Cortex of kidney (tissue), 1 donor: Measurements from ENCODE around the gene ADCY9.
"Not testable (repeated sequence)": the region's sequence is repeated elsewhere in the genome, so short reads cannot be mapped to it uniquely, and the experiment has no call there.

Experiments used
- DNase-seq: peaks from one replicate; lab custom pipeline; 2025; lab: John Stamatoyannopoulos, UW

Gene ADCY9

DNA sequence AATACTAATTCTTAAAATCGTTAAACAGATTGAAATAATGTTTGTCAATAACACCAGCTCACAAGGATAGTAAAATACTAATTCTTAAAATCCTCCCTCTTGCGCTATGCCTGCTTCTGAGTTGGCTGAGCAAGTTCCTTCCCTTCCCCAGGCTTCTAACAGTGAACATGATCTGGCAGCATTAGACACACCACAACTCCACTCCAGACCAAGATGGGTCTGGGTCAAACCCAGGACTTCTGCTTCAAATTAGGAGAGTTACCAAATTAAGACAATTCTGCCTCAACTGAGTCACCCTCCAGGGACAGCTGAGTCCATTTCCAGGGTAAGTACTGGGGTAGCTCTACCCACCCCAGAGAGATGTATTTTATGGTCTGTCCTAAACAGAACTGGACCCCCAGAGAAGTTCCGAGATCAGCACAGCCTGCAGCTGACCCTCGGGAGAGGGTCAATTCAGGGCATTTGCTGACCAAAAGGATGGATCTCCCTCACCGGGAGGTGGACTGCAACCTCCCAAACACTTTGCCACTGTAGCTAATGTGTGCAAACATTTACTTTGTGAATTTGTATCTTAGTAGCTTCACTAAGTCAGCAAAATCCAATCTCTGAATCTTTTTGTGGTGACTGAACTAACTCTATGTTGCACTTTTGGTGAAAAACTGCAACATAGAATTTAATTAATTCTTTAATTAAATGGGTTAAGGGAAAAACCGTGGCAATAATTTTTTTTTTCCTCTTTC is 48.8 kb downstream of the ADCY9 start:
- DNase-seq: no peak

DNA sequence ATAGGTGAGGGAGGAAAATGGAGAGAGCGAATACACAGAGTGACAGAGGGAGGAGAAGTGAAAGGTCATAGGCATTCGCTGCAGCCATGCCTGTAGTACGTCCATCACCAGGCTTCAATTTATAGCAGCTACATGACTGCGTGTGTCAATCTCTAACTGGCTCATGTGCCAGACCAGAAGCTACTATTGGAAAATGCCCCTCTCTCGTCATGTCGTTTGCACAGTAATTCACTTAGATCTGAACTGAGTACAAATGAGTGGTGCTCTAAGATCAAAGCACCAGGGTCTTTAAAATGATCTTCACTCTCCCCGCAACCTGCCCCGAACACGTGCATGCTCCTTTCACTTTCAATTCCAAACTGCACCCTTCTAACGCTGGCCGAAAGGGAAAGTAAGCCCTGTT is 51.3 kb downstream of the ADCY9 start:
- DNase-seq: no peak

DNA sequence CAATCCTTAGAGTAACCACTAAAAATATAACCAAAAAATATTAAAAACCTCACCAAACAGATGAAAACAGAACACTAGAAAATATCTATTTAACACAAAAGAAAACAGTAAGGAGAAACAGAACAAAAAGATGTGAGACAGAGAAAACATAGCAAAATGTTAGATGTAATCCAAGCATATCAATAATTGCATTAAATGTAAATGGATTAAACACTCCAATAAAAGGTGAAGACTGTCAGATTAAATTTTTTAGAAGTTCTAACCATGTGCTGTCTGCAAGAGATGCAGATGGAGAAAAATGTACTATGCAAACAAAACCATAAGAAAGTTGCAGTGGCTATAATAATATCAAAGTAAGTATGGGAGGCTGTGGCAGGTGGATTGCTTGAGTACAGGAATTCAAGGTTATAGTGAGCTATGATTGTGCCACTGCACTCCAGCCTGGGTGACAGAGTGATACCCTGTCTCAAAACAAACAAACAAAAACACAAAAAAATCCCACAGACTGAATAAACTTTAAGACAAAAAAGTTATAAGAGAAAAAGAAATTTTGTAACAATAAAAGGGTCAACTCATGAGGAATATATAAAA is 53.9 kb downstream of the ADCY9 start:
- no peak for DNase-seq

DNA sequence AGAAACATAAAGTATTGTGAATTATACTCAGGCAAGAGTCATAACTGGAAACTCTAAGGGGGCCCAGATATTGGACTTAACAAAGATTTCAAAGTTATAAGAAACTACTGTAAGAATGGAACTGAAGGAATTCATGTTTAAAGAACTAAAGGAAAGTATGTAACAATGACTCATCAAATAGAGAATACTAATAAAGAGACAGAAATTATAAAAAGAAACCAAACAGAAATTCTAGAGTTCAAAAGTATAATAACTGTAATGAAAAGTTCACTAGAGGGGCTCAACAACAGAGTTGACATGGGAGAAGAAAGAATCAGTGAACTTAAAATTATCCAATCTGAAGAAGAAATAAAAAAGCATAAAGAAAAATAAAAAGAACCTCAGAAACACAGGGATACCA is 55.4 kb downstream of the ADCY9 start:
- no peak for DNase-seq

DNA sequence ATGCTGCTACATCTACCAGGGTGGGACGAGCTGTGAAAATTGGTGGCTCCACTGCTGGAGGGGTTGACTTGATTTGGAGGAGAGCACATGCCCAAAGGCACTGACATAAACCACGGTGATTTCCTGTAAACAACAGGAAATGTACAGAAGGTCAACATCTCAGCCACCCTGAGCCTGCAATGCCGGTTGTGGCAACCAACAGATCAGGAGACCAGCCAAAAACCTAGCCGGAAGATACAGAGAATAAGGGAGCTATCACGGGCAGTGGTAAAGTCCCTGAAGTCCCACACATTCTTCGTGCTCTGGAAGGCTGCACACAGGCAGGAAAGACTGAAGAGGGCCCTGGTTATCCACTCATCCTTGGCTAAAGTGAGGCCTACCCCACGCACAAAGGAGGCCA is 56.2 kb downstream of the ADCY9 start:
- DNase-seq: no peak

DNA sequence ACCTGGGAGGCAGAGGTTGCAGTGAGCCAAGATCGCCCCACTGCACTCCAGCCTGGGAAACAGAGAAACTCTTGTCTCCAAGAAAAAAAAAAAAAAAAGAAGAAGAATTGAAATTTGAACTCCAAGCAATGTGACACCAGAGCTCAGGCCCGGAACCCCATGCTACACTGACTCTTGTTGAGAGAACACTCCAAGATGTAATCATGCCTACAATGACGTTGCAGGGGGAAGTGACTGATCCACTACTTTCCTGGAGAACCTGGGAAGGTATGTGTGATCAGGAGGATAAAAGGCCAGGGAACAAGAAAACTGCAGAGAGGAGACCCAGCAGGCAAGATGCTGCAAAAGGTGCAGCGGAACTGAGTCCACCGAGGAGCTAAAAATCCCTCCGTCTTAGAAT is 57.9 kb downstream of the ADCY9 start:
- no peak for DNase-seq

DNA sequence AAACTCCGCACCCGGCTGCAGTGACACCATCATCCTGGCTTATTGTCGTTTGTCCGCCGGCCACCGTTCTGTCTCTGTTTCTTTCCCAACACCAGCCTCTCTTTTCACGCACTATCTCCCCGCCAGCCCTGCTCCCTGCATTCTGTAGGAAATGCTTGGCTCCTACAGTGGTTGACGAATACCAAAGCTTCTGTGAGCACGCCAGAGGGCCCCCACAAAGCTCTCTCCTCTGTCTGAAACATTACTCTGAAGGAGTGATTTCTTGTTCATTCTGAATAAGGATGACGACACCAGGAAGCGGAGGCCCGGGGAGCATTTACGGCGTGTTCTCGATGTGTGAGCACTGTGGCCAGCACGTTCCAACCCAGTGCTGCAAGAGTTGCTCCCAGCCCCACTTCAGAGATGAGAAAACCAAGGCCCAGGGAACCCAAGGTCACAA is 58.8 kb downstream of the ADCY9 start:
- no peak for DNase-seq

DNA sequence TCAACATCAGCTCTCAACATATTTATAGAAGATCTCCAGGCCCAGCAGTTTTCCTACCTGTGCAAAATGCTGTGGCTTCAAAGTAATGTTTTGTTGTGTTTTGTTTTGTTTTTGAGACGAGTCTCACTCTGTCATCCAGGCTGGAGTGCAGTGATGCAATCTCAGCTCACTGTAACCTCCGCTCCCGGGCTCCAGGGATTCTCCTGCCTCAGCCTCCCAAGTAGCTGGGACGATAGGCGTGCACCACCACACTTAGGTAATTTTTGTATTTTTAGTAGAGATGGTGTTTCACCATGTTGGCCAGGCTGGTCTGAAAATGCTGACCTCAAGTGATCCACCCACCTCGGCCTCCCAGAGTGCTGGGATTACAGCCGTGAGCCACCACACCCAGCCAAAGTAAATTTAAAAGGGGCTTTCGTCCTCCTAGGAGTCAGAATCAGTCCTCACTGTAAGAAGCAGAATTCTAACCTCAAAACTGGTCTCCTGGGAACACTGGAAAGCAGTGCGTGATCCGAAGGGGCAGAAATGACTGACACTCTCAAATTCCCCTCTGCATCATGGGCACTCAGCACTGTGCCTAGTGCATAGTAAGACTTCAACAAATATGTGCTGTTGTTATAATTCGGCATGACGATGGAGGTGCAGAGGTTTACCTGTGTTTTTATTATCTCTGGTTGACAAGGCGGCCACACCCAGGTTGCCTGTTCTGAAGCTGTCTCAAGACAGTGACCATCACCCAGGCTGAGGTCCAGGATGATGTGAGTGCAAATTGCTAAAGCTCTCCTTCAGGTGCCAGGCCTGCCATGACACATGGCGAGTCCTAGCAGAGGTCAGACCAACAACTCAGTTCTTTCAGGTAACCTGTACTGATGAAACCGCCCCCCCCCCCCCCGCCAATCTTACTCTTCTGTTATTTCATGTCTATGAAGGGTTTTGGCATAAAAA is 59.8 kb downstream of the ADCY9 start:
- DNase-seq: no peak

DNA sequence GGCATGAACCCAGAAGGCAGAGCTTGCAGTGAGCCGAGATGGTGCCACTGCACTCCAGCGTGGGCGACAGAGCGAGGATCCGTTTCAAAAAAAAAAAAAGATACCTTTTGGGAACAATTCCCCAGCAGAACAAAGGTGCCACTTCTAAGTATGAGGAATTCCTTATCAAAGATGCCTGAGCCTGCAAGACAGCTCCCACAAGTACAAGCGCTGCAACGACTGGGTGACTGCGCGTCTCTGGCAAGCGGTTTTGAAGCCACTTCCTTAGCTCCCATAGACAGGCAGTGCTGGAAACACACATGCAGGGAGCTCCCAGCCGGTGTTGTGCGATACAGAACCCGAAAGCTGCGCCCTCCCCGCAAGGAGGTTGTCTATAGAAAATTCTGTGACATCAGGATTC is 60.5 kb downstream of the ADCY9 start:
- DNase-seq: no peak

DNA sequence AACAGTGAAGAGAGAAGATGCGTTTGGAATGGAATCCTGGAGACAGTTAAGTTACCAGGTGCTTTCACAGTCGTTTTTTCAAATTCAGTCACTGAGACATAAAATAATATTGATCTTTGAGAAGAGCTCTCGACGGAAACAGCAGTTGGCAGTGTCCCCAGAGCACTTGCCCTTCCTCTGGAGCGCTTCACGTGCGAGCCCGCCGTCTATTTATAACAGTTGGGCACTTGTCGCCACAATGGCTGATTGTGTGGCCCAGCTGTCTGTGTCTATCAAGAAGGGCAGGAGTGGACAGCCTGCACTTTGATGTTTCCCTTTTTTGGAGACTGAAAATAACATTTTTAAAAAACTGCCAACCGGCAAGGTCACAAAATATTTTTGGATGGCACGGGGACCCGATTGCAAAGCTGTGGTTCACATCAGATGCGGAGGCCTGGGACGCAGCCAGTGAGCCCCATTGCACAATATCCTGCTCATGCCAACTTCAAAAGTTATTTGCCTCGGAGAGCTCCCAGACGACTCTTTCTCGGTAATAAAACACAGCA is 62.9 kb downstream of the ADCY9 start:
- DNase-seq: no peak

DNA sequence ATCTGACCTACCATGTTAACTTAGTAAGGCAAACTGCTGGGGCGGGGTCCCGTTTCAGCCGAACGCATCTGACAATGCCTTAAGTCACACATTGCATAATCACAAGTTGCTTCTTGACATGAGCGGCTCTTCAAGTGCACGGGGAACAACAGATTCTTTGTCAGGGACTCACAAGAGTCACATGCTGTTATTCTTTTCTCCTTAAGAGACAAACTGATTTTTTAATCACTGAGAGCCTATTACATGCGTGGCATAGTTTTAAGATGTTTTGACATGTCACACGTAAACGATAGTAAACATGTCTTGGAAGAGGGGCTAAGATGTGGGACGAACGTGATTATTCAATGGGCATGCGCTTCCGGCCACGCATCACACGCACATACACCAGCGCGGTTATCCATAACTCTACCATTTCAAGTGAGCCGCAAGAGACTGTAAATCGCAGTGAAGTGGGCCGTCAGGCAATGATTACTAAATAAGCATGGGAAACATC is 63.4 kb downstream of the ADCY9 start:
- no peak for DNase-seq

DNA sequence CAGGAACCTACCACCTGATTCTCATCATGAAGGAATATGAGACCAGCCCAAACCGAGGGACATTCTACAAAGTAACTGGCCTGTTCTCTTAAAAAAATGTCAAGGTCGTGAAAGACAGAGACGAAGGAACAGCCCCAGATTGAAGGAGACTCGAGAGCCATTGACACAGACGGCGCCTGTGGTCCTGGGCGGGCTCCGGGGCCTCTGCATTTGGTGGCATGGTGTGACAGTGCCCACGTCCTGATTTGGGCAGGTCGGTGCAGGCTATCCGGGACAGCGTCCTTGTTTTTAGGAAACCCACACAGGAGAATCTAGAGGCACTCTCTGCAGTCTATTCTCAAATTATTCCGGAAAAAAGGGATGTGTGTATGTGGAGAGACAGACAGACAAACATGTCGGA is 64.1 kb downstream of the ADCY9 start:
- DNase-seq: no peak

DNA sequence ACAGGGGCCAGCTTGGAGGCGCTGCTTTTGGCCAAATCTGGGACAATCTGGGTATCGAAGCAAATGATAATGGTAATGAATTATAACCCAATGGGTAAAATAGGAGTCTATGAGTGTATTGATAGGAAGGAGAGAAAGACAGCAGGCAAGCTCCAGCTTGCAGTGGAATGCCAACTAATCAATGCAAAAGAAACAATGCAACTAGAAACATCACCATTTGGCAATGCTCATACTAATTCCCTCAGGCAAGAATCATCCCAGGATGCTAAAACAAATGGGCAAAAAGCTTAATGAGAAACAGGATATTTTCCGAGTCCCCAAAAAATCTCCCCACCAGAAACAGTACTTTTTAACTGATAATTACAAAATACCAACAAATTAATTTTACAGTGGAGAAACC is 64.7 kb downstream of the ADCY9 start:
- no peak for DNase-seq

DNA sequence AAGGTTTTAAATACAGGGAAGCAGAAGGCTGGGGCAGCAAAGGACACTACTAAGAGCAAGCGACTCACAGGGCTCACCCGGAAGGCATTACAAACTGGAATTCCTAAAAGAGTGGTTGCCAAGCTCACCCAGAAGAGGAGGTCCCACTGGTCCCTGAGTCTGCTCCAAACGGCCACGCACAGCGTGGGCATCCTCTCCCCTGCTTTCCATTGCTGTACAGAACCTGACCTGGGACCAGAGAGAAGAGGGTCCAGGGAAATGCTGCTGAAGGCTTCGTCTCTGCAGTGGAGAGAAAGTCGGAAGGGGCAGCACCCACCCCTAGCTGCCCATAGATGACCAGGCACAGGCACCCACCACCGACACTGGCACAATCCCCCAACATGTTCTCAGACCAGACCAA is 67.2 kb downstream of the ADCY9 start:
- DNase-seq: no peak

DNA sequence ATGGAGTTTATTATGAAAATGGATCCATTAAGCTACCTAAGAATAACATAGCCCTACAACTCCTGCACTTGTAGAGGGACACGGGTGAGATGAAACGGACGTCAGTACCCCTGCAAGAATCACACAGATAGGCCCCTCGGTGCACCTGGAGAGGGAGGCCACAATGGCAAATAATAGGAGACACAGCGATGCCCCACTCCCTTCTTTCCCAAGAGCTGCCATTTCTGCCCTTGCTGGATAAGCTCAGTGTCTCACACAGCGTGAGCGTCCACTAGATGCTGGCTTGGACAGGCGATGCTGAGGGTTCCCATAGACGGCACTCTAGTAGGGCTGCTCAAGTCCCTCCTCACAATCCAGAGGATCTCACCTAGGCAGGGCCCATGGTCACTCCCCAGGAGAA is 67.8 kb downstream of the ADCY9 start:
- no peak for DNase-seq

DNA sequence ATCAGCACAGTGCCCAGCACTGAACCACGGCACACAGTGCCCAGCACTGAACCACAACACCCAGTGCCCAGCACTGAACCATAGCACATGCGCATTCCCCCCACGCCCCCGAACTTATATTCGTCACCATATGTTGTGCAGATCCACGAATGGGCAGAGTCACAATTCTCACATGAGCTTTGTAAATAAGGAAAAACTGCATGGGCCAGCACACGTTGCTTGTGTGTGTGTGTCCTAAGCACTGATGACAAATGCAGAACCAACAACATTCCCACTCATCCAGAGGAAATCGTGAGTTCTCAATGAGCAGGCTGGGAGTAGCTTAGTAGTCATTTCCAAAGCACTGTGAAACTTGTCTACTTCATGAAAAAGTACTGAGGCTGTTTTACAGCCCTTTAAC is 70.0 kb downstream of the ADCY9 start:
- DNase-seq: no peak

DNA sequence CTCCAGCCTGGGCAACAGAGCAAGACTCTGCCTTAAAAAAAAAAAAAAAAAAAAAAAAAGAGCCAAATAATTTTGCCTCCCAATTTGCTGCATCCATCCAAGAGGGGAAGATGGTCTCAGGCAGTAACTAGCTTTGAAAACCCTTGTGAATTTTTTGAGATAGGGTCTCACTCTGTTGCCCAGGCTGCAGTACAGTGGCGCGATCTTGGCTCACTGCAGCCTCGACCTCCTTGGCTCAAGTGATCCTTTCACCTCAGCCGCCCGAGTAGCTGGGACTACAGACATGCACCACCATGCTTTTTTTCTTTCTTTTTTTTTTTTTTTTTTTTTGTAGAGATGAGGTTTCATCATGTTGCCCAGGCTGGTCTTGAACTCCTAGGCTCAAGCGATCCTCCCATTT is 70.7 kb downstream of the ADCY9 start:
- not testable (repeated sequence) for DNase-seq

DNA sequence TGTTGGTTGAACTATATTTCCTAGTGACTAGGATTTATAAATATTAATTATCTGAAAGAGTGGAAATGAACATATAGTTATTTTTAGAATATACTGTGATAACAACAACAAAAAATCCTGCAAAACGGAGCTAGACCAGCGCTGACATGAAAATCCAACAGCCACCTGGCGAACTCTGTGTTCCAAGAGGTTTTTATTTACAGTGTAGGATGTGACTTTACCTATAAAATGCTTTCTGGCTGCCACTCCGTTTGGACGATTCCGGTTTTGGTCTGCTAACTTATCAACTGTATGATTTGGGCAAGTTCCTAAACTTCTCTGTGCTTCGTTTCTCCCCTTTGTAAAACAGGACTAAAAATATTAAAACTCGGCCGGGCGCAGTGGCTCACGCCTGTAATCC is 73.7 kb downstream of the ADCY9 start:
- DNase-seq: no peak

DNA sequence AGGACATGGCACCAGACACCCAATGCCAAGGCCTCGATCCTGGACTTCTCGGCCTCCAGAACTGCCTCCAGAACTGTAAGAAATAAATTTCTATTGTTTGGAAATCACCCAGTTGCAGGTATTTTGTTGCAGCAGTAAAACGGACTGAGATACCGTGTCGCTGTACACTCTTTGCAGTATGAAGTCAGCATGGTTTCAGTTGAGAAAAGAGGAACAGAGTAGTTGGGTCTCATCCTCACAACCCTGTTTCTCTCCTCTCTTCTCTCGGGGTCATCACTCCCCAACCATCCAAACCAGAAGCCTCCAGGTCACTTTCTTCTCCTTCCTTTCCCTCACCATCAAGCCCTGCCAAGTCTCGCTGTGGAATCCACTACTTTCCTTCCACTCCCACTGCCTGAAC is 77.8 kb downstream of the ADCY9 start:
- DNase-seq: no peak

DNA sequence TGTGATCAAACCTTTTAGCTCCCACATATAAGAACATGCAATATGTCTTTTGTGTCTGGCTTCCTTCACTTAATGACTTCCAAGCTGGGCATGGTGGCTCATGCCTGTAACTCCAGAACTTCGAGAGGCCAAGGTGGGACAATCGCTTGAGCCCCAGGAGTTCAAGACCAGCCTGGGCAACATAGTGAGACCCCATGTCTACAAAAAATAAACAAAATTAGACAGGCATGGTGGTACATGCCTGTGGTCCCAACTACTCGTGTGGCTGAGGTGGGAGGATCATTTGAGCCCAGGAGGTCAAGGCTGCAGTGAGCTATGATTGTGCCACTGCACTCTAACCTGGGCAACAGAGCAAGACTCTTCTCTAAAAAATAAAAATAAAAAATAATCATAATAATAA is 79.3 kb downstream of the ADCY9 start:
- not testable (repeated sequence) for DNase-seq

DNA sequence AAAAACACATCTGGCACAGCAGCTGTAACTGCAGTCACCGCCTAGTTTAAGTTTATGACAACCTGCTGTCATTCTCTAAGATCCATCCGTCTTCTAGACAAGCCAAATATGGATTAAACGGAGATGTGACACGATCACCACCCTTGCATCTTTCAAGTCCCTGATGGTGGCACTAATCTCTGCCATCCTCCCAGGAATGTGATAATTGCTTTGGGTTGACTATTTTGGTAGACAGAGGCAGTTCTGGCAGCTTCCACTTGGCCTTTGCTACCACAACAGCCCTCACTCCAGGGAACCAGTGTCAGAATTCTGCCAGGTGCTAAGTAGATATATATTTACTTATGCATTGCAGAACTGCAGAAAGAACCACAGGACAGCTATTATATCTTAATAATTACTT is 81.3 kb downstream of the ADCY9 start:
- DNase-seq: no peak

DNA sequence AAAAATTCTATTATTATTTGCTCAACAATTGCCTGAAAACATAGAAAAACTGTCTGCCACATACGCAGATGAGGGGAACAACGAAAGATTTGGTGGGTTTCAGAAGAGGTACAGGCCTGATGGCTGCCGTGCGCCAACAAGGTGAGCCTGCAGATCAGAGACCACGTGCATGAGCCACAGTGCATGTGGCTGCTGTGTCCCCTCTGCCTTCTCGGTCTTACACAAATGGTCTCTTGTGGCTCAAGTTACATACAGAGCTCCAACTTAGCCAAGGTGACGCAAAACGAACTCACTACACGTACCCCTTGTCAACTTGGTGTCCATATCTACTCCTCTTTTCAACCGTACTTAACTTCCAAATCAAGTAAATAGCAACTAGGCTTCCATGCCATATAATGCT is 82.3 kb downstream of the ADCY9 start:
- DNase-seq: no peak
